Progenitor cell of endocrine pancreas (in vitro differentiated cells): ENCODE data around the gene BEGAIN. TPM values are rescaled to one million over a fixed set of nuclear protein-coding genes. Genes with fewer than 3 reads are reported as not detected.

ENCODE experiments used
- DNase-seq: peaks from one replicate; pipeline ENCODE4 v3.0.0; 2021; ENCODE audit warnings: low spot score; ENCODE audit not compliant: unreplicated experiment
- H3K27ac Mint-ChIP-seq: 2 replicates; pipeline ENCODE4 v1.8.0; 2021; ENCODE audit warnings: mild to moderate bottlenecking, moderate library complexity, mixed read lengths
- H3K27me3 Mint-ChIP-seq: 2 replicates; pipeline ENCODE4 v1.8.0; 2021; ENCODE audit warnings: mixed read lengths
- H3K36me3 Mint-ChIP-seq: 2 replicates; pipeline ENCODE4 v1.8.0; 2022; ENCODE audit warnings: mixed read lengths; ENCODE audit not compliant: insufficient read depth
- H3K4me1 Mint-ChIP-seq: 2 replicates; pipeline ENCODE4 v1.8.0; 2021; ENCODE audit warnings: low read depth, mixed read lengths
- H3K4me3 Mint-ChIP-seq: 2 replicates; pipeline ENCODE4 v1.8.0; 2021; ENCODE audit warnings: low read depth, mild to moderate bottlenecking, moderate library complexity, mixed read lengths
- H3K9me3 Mint-ChIP-seq: 2 replicates; pipeline ENCODE4 v1.8.0; 2021; ENCODE audit warnings: low read depth, mixed read lengths
- CTCF ChIP-seq: fragments of 200-600 bp; sonication (generic); IDR thresholded peaks from one replicate; pipeline ENCODE4 v1.5.0; 2021; ENCODE audit warnings: antibody characterized with exemption, mild to moderate bottlenecking; ENCODE audit not compliant: unreplicated experiment
- total RNA-seq: library from RNA; stranded (reverse); gene quantifications from 2 replicates; pipeline ENCODE4 v1.2.1, GENCODE V29; 2021

The BEGAIN gene
- total RNA-seq, 1 donor from 2014 or later, result 0.65 TPM

- Mint-ChIP-seq H3K4me1 (no peaks in the 10 kb centered on the region), H3K9me3 (peaks cover 19% of the 10 kb centered on the region), H3K27me3 (no peaks in the 10 kb centered on the region), H3K36me3 (peaks cover 8% of the 10 kb centered on the region), H3K4me3 (no peak overlapping the region), H3K27ac (no peak overlapping the region)
- no peak for TF ChIP-seq CTCF
- DNase-seq, result no peak
Measured at GRCh38 chr14:100502622-100503220, 84.5 kb downstream of the BEGAIN start.

GRCh38 chr14:100500128-100500527, 87.1 kb downstream of the BEGAIN start:
- peaks cover 12% of the 10 kb centered on the region for H3K9me3 Mint-ChIP-seq
- H3K4me3 Mint-ChIP-seq, result no peak overlapping the region
- no peak for DNase-seq
- no peaks in the 10 kb centered on the region for H3K27me3 Mint-ChIP-seq
- H3K4me1 Mint-ChIP-seq, result no peaks in the 10 kb centered on the region
- H3K36me3 Mint-ChIP-seq, result peaks cover 8% of the 10 kb centered on the region
- TF ChIP-seq CTCF, result no peak
- no peak overlapping the region for H3K27ac Mint-ChIP-seq

GRCh38 chr14:100498068-100498467, 89.1 kb downstream of the BEGAIN start:
- Mint-ChIP-seq H3K4me1 (no peaks in the 10 kb centered on the region), H3K36me3 (peaks cover 1% of the 10 kb centered on the region), H3K27ac (no peak overlapping the region), H3K27me3 (no peaks in the 10 kb centered on the region), H3K9me3 (peaks cover 3% of the 10 kb centered on the region), H3K4me3 (no peak overlapping the region)
- no peak for DNase-seq
- no peak for TF ChIP-seq CTCF

GRCh38 chr14:100495917-100496316, 91.3 kb downstream of the BEGAIN start:
- peaks cover 1% of the 10 kb centered on the region for H3K36me3 Mint-ChIP-seq

GRCh38 chr14:100494645-100495044, 92.6 kb downstream of the BEGAIN start:
- no peak overlapping the region for H3K27ac Mint-ChIP-seq
- peaks cover 1% of the 10 kb centered on the region for H3K36me3 Mint-ChIP-seq
- no peak overlapping the region for H3K4me3 Mint-ChIP-seq
- no peaks in the 10 kb centered on the region for H3K4me1 Mint-ChIP-seq
- no peak for DNase-seq
- no peaks in the 10 kb centered on the region for H3K27me3 Mint-ChIP-seq
- no peak for TF ChIP-seq CTCF
- H3K9me3 Mint-ChIP-seq, result peaks cover 3% of the 10 kb centered on the region

More at GRCh38 chr14:100495917-100496316, 91.3 kb downstream of the BEGAIN start:
- no peaks in the 10 kb centered on the region for H3K27me3 Mint-ChIP-seq
- no peaks in the 10 kb centered on the region for H3K4me1 Mint-ChIP-seq
- peaks cover 3% of the 10 kb centered on the region for H3K9me3 Mint-ChIP-seq
- TF ChIP-seq CTCF, result no peak
- H3K4me3 Mint-ChIP-seq, result no peak overlapping the region
- no peak for DNase-seq
- no peak overlapping the region for H3K27ac Mint-ChIP-seq
